ENCODE results near the gene UBL3.

DNA sequence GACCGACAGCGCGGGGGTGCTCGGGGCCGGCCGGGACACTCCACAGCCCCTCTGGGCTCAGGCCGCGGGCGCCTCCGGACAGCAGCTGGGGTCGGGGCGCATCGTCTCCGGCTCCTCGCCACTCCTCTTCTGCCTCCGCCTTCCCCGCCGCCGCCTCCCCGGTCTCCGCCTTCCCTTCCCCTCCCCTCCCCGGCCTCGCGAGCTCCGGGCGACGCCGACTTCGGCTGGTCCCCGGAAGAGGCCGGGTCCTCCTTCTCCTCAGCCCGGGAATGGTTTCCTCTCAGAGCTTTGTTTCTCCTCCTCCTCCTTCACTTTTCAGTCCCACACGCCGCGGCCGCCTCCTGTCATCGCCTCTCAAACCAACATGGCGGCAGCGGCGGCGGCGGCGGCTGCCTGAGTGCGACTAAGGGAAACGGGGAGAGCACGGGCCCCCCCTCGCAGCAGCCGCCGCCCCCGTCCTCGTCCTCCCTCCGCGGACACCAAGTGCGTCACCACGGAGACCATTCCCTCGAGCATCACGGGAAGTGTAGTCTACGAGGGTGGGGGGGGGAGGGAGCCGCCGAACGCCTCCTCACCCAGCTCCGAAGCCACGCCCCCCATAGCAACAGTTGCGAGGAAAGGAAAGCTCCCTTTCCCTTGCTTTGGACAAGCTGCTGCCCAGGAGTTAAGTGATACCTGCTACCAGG, at the start of gene UBL3:
- TF ChIP-seq, protein P1, sequence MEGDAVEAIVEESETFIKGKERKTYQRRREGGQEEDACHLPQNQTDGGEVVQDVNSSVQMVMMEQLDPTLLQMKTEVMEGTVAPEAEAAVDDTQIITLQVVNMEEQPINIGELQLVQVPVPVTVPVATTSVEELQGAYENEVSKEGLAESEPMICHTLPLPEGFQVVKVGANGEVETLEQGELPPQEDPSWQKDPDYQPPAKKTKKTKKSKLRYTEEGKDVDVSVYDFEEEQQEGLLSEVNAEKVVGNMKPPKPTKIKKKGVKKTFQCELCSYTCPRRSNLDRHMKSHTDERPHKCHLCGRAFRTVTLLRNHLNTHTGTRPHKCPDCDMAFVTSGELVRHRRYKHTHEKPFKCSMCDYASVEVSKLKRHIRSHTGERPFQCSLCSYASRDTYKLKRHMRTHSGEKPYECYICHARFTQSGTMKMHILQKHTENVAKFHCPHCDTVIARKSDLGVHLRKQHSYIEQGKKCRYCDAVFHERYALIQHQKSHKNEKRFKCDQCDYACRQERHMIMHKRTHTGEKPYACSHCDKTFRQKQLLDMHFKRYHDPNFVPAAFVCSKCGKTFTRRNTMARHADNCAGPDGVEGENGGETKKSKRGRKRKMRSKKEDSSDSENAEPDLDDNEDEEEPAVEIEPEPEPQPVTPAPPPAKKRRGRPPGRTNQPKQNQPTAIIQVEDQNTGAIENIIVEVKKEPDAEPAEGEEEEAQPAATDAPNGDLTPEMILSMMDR (IDR thresholded peaks at IDR 0.05): no peak
- peak; percentile 85 to 86 for TF ChIP-seq POLR2A (IDR thresholded peaks at IDR 0.05)

Data from tibial nerve (tissue), 3 donors.